Measurements from ENCODE around the gene UTP14A. TPM values are rescaled to one million over a fixed set of nuclear protein-coding genes. Genes with fewer than 3 reads are reported as not detected.

Gene UTP14A
- total RNA-seq, 1 donor from 2014 or later, result 19.2 TPM

- H3K4me1 Mint-ChIP-seq, result no peaks in the 10 kb centered on the region
- no peak for DNase-seq (ENCODE audit: low spot score in 2 of 2, unreplicated experiment in 2 of 2)
- H3K27me3 Mint-ChIP-seq (ENCODE audit: low read depth), result peaks cover 55% of the 10 kb centered on the region
- no peak overlapping the region for H3K4me3 Mint-ChIP-seq
- H3K27ac Mint-ChIP-seq, result no peak overlapping the region
- peaks cover 7% of the 10 kb centered on the region for H3K9me3 Mint-ChIP-seq
- TF ChIP-seq, protein P1, sequence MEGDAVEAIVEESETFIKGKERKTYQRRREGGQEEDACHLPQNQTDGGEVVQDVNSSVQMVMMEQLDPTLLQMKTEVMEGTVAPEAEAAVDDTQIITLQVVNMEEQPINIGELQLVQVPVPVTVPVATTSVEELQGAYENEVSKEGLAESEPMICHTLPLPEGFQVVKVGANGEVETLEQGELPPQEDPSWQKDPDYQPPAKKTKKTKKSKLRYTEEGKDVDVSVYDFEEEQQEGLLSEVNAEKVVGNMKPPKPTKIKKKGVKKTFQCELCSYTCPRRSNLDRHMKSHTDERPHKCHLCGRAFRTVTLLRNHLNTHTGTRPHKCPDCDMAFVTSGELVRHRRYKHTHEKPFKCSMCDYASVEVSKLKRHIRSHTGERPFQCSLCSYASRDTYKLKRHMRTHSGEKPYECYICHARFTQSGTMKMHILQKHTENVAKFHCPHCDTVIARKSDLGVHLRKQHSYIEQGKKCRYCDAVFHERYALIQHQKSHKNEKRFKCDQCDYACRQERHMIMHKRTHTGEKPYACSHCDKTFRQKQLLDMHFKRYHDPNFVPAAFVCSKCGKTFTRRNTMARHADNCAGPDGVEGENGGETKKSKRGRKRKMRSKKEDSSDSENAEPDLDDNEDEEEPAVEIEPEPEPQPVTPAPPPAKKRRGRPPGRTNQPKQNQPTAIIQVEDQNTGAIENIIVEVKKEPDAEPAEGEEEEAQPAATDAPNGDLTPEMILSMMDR (IDR thresholded peaks at IDR 0.05; ENCODE audit: unreplicated experiment), result no peak
- H3K36me3 Mint-ChIP-seq, result no peaks in the 10 kb centered on the region
Measured at GRCh38 chrX:129934952-129935351, 29.0 kb downstream of the UTP14A start.

DNA sequence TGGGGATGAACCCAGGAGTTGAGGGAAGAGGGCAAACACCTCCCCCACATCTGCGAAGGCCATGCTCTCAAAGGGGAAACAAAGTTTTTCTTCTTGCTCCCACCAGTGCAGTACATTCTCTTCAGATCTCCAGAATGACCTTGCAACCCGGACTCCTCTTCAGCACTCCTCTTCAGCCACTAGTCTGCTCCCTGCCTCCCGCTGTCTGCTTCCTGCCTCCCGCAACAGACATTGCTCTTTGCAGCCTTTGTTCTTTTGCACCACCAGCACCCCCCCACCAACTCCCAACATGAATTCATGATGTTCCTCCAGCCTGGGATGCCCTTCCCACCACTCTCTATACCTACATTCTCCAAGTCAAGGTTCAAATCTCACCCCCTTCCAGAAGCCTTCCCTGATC lies 32.1 kb downstream of the UTP14A start:
- Mint-ChIP-seq H3K27ac (no peak overlapping the region), H3K36me3 (no peaks in the 10 kb centered on the region), H3K4me3 (no peak overlapping the region), H3K9me3 (peaks cover 7% of the 10 kb centered on the region), H3K4me1 (no peaks in the 10 kb centered on the region), H3K27me3 (ENCODE audit: low read depth) (peaks cover 57% of the 10 kb centered on the region)
- no peak for DNase-seq (ENCODE audit: low spot score in 2 of 2, unreplicated experiment in 2 of 2)
- TF ChIP-seq, protein P1 (IDR thresholded peaks at IDR 0.05; ENCODE audit: unreplicated experiment), result no peak

- H3K27me3 Mint-ChIP-seq (ENCODE audit: low read depth), result peaks cover 40% of the 10 kb centered on the region
- no peak for DNase-seq (ENCODE audit: low spot score in 2 of 2, unreplicated experiment in 2 of 2)
- no peaks in the 10 kb centered on the region for H3K4me1 Mint-ChIP-seq
- H3K4me3 Mint-ChIP-seq, result no peak overlapping the region
- no peaks in the 10 kb centered on the region for H3K36me3 Mint-ChIP-seq
- H3K9me3 Mint-ChIP-seq, result peaks cover 7% of the 10 kb centered on the region
- TF ChIP-seq, protein P1 (IDR thresholded peaks at IDR 0.05; ENCODE audit: unreplicated experiment), result no peak
- H3K27ac Mint-ChIP-seq, result no peak overlapping the region
Measured at GRCh38 chrX:129939986-129940385, 34.0 kb downstream of the UTP14A start.

DNA sequence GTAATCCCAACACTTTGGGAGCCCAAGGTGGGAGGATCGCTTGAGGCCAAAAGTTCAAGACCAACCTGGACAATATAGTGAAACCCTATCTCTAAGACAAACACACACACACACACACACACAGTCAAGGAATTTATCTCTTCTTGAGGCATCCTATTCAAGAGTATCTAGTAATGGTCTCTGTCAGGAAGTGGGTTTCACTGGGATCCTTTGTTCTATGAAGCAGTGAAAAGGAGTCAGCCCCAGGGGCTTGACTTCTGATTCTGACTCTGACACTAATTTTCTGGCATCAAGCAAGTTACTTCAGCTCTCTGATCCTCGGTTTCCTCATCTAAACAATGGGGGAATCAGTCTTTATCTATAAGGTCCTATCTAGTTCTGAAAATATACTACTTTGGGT lies 34.8 kb downstream of the UTP14A start:
- TF ChIP-seq, protein P1 (IDR thresholded peaks at IDR 0.05; ENCODE audit: unreplicated experiment), result no peak
- peaks cover 7% of the 10 kb centered on the region for H3K9me3 Mint-ChIP-seq
- H3K4me3 Mint-ChIP-seq, result no peak overlapping the region
- no peaks in the 10 kb centered on the region for H3K36me3 Mint-ChIP-seq
- H3K27ac Mint-ChIP-seq, result no peak overlapping the region
- DNase-seq (ENCODE audit: low spot score in 2 of 2, unreplicated experiment in 2 of 2), result no peak
- H3K27me3 Mint-ChIP-seq (ENCODE audit: low read depth), result peaks cover 33% of the 10 kb centered on the region
- H3K4me1 Mint-ChIP-seq, result no peaks in the 10 kb centered on the region

- H3K4me3 Mint-ChIP-seq, result no peak overlapping the region
- DNase-seq (ENCODE audit: low spot score in 2 of 2, unreplicated experiment in 2 of 2), result no peak
- peaks cover 4% of the 10 kb centered on the region for H3K9me3 Mint-ChIP-seq
- H3K36me3 Mint-ChIP-seq, result peaks cover 3% of the 10 kb centered on the region
- H3K27ac Mint-ChIP-seq, result no peak overlapping the region
- H3K4me1 Mint-ChIP-seq, result no peaks in the 10 kb centered on the region
- H3K27me3 Mint-ChIP-seq (ENCODE audit: low read depth), result peaks cover 4% of the 10 kb centered on the region
- TF ChIP-seq, protein P1 (IDR thresholded peaks at IDR 0.05; ENCODE audit: unreplicated experiment), result no peak
Measured at GRCh38 chrX:129945131-129945530, 39.2 kb downstream of the UTP14A start.

- peaks cover 11% of the 10 kb centered on the region for H3K4me1 Mint-ChIP-seq
- peak overlapping the region; percentile 16 for H3K27ac Mint-ChIP-seq
- peaks cover 13% of the 10 kb centered on the region for H3K9me3 Mint-ChIP-seq
- H3K4me3 Mint-ChIP-seq, result peak overlapping the region; percentile 65
- no peak for DNase-seq (ENCODE audit: low spot score in 2 of 2, unreplicated experiment in 2 of 2)
- H3K36me3 Mint-ChIP-seq, result peaks cover 5% of the 10 kb centered on the region
- TF ChIP-seq, protein P1 (IDR thresholded peaks at IDR 0.05; ENCODE audit: unreplicated experiment), result no peak
- H3K27me3 Mint-ChIP-seq (ENCODE audit: low read depth), result peaks cover 7% of the 10 kb centered on the region
Measured at GRCh38 chrX:129953334-129953648, 47.3 kb downstream of the UTP14A start.
